A549 (cell line): Measurements from ENCODE around the gene TGFBR3L. TPM values are rescaled to one million over a fixed set of nuclear protein-coding genes. Genes with fewer than 3 reads are reported as not detected.

Experiments used
- ATAC-seq, 2 experiments: fragments of 200-7000 bp in 1 of 2; fragments of >200 bp in 1 of 2; cut with Nextera tagmentation in 1 of 2; cut with Tn5 transposase in 1 of 2; 3 replicates each; pipeline versions ENCODE4 v1.8.0 to v1.9.1; 2018 to 2020; ENCODE audit warnings: mild to moderate bottlenecking in 1 of 2, moderate library complexity in 1 of 2
- CTCF ChIA-PET: fragments of 300-600 bp; sonication (Branson Sonifier 250); formaldehyde crosslinking; extraction: SDS; loops from one replicate; lab custom pipeline; 2021; ENCODE audit warnings: antibody characterized with exemption, inconsistent platforms; lab: Yijun Ruan, JAX
- POLR2A ChIA-PET: fragments of 350-600 bp; formaldehyde crosslinking; extraction: SDS; loops from one replicate; lab custom pipeline; 2021; ENCODE audit warnings: antibody characterized with exemption, inconsistent platforms; lab: Yijun Ruan, JAX
- DNase-seq, 2 experiments: peaks; one replicate each; pipeline versions ENCODE4 v3.0.0 to v3.0.0-alpha.2; 2011 to 2016; ENCODE audit warnings: low read depth in 1 of 2, low spot score in 1 of 2
- FAIRE-seq: peaks from 2 replicates; lab custom pipeline; 2011; peaks lifted over from hg19 to GRCh38; lab: Jason Lieb, UNC
- H3K27ac ChIP-seq, 2 experiments: fragments of >200 bp; sonication (Bioruptor Twin); formaldehyde crosslinking; 3 replicates each; pipeline ENCODE4 v1.5.1; 2016 to 2017
- H3K4me1 ChIP-seq: fragments of >200 bp; sonication (Bioruptor Twin); formaldehyde crosslinking; 3 replicates; pipeline ENCODE4 v1.6.1; 2016
- H3K4me2 ChIP-seq: fragments of >200 bp; sonication (Bioruptor Twin); formaldehyde crosslinking; 3 replicates; pipeline ENCODE4 v1.6.1; 2016
- H3K4me3 ChIP-seq: fragments of >200 bp; sonication (Bioruptor Twin); formaldehyde crosslinking; 3 replicates; pipeline ENCODE4 v1.5.1; 2016
- H3K9me3 ChIP-seq: fragments of >200 bp; sonication (Bioruptor Twin); formaldehyde crosslinking; 3 replicates; pipeline ENCODE4 v1.6.1; 2016
- CBX8 ChIP-seq: fragments of 200-600 bp; sonication (generic); IDR thresholded peaks from 2 replicates; pipeline ENCODE4 v1.6.1; 2016
- CTCF ChIP-seq: fragments of >200 bp; sonication (Bioruptor Twin); formaldehyde crosslinking; IDR thresholded peaks from 3 replicates; pipeline ENCODE4 v1.5.1; 2016
- EHMT2 ChIP-seq: fragments of 200-600 bp; sonication (generic); IDR thresholded peaks from 2 replicates; pipeline ENCODE4 v1.6.1; 2016; ENCODE audit warnings: antibody characterized with exemption, low read depth, mild to moderate bottlenecking, moderate library complexity
- EP300 ChIP-seq, 2 experiments: fragments of >200 bp; sonication (Bioruptor Twin); formaldehyde crosslinking; IDR thresholded peaks; 2 replicates in 1 of 2; 3 replicates in 1 of 2; pipeline ENCODE4 v1.6.1; 2016 to 2017
- FOSB ChIP-seq: fragments of 250-450 bp; sonication (Bioruptor Pico); IDR thresholded peaks from 2 replicates; pipeline ENCODE4 v1.5.0; 2020; ENCODE audit warnings: mild to moderate bottlenecking, moderate library complexity
- FOSL2 ChIP-seq, 2 experiments: fragments of 450-650 bp in 1 of 2; fragments of >200 bp in 1 of 2; sonication (Bioruptor Twin) in 1 of 2; formaldehyde crosslinking; IDR thresholded peaks; 2 replicates each; pipeline versions ENCODE4 v1.5.0 to v1.6.1; 2016 to 2020; ENCODE audit warnings: mild to moderate bottlenecking in 1 of 2, moderate library complexity in 1 of 2
- GATA3 ChIP-seq: IDR thresholded peaks from 2 replicates; pipeline ENCODE4 v1.6.1; 2012; ENCODE audit warnings: borderline replicate concordance
- HMGXB4 ChIP-seq: fragments of 250-450 bp; sonication (Bioruptor Pico); IDR thresholded peaks from 2 replicates; pipeline ENCODE4 v1.5.0; 2021; ENCODE audit warnings: mild to moderate bottlenecking, moderate library complexity, borderline replicate concordance
- KDM1A ChIP-seq: fragments of 200-600 bp; sonication (generic); IDR thresholded peaks from 2 replicates; pipeline ENCODE4 v1.6.1; 2016; ENCODE audit warnings: low read depth, mild to moderate bottlenecking
- MAX ChIP-seq: IDR thresholded peaks from 2 replicates; pipeline ENCODE4 v1.6.1; 2012
- MYC ChIP-seq: IDR thresholded peaks from 2 replicates; pipeline ENCODE4 v1.6.1; 2012; ENCODE audit warnings: mild to moderate bottlenecking, inconsistent platforms, low read length, improper control_type of control experiment, borderline replicate concordance
- PHF8 ChIP-seq: fragments of 200-600 bp; sonication (generic); IDR thresholded peaks from 2 replicates; pipeline ENCODE4 v1.6.1; 2016; ENCODE audit warnings: low read depth, mild to moderate bottlenecking, antibody characterized with exemption, moderate library complexity, borderline replicate concordance
- POLR2A ChIP-seq: IDR thresholded peaks from 2 replicates; pipeline ENCODE4 v1.6.1; 2012; ENCODE audit warnings: mild to moderate bottlenecking, low read length
- RAD21 ChIP-seq, 2 experiments: fragments of >200 bp in 1 of 2; sonication (Bioruptor Twin) in 1 of 2; formaldehyde crosslinking in 1 of 2; IDR thresholded peaks in 1 of 2; conservative IDR thresholded peaks in 1 of 2; 2 replicates in 1 of 2; 3 replicates in 1 of 2; pipeline ENCODE4 v1.6.1; 2012 to 2018; ENCODE audit warnings: inconsistent platforms in 1 of 2
- RCOR1 ChIP-seq: fragments of 150-350 bp; IDR thresholded peaks from 2 replicates; pipeline ENCODE4 v1.6.1; 2014; ENCODE audit warnings: antibody characterized with exemption, low read length, low read depth
- SMC3 ChIP-seq: fragments of >200 bp; sonication (Bioruptor Twin); formaldehyde crosslinking; IDR thresholded peaks from 3 replicates; pipeline ENCODE4 v1.6.1; 2018; ENCODE audit warnings: inconsistent platforms
- USF2 ChIP-seq: fragments of 450-650 bp; IDR thresholded peaks from 2 replicates; pipeline ENCODE4 v1.6.1; 2014; ENCODE audit warnings: antibody characterized with exemption
- ZFP36 ChIP-seq: fragments of 450-650 bp; IDR thresholded peaks from 2 replicates; pipeline ENCODE4 v1.6.1; 2014; ENCODE audit warnings: borderline replicate concordance; ENCODE audit not compliant: partially characterized antibody
- WGBS: methylation state at CpG from one replicate; pipeline ENCODE4 v1.1.6; 2017; ENCODE audit errors: missing lambda C conversion rate; 5-methylcytosine and 5-hydroxymethylcytosine counted together
- polyA plus RNA-seq, 4 experiments: library from polyadenylated mRNA; depleted of rRNA in 3 of 4; stranded (reverse); fragments of >200 nt; fragmentation: RNase III in 1 of 4; extraction: RNeasy Plus Mini Kit Qiagen cat#74134 plus additional on column Dnase treatment in 1 of 4; gene quantifications; 2 replicates in 3 of 4; 3 replicates in 1 of 4; pipeline ENCODE4 v1.2.3, GENCODE V29; 2011 to 2017

The TGFBR3L gene
- polyA plus RNA-seq, 2 of the 4 experiments (the other 2 are of a cell fraction) = 0.21 to 1.2 TPM

- TF ChIP-seq GATA3 (no peak), RCOR1 (no peak), MYC (no peak), ZFP36 (no peak)
These were observed 50.7 kb downstream of the TGFBR3L start (continued) for GRCh38 chr19:7965259-7965841.

- Histone ChIP-seq H3K27ac (no peak overlapping the region), H3K4me2 (no peak overlapping the region), H3K9me3 (no peaks in the 10 kb centered on the region), H3K4me3 (no peak overlapping the region), H3K4me1 (peaks cover 12% of the 10 kb centered on the region; the same call in 2 of the 3 replicates)
- CTCF ChIA-PET = interaction anchor here (0.6 to 1.8 kb wide), 4 partner anchors 22 to 287 kb away, joined by 3 to 5 read pairs (median 3); partner anchors contain the start of gene TIMM44
- ATAC-seq (no peak), FAIRE-seq (no peak), DNase-seq (no peak)
- WGBS = 93% methylated on average over 11 of the region's 12 CpGs
- POLR2A ChIA-PET = no interaction called here
- TF ChIP-seq CTCF = no peak
- TF ChIP-seq PHF8 = no peak
- TF ChIP-seq SMC3 = no peak
- no peak for TF ChIP-seq EP300 (IDR thresholded peaks at IDR 0.05)
These were observed 51.5 kb downstream of the TGFBR3L start for GRCh38 chr19:7965921-7966665.

- POLR2A ChIA-PET = no interaction called here
- ATAC-seq = no peak
- H3K4me1 ChIP-seq = no peaks in the 10 kb centered on the region
- H3K4me3 ChIP-seq = no peak overlapping the region
- no peak overlapping the region for H3K4me2 ChIP-seq
- TF ChIP-seq EHMT2 (no peak), MAX (no peak), KDM1A (no peak), USF2 (no peak), FOSB (CRISPR knock-in tag) (no peak), FOSL2 (IDR thresholded peaks at IDR 0.05) (no peak), FOSL2 (CRISPR knock-in tag; IDR thresholded peaks at IDR 0.05) (no peak), RAD21 (conservative IDR thresholded peaks at IDR 0.05 in 1 of 2, IDR thresholded peaks at IDR 0.05 in 1 of 2) (no peak), POLR2A (no peak), HMGXB4 (CRISPR knock-in tag) (no peak), CBX8 (no peak)
- H3K27ac ChIP-seq = no peak overlapping the region
- no peaks in the 10 kb centered on the region for H3K9me3 ChIP-seq
- FAIRE-seq = no peak
- 97% methylated on average over 8 of the region's 15 CpGs for WGBS
- DNase-seq = no peak
- CTCF ChIA-PET = interaction anchor here (0.8 to 4.9 kb wide), 2 partner anchors 24 to 37 kb away, joined by 3 to 26 read pairs; partner anchors contain the start of genes ELAVL1 and TIMM44
These were observed 53.6 kb downstream of the TGFBR3L start for GRCh38 chr19:7968008-7968795.

Other genes with a start within 250 kb of the TGFBR3L start
- gene RETN, start 245.8 kb upstream of the TGFBR3L start, polyA plus RNA-seq (2011; rRNA removed) = not detected in 2 replicates
- gene RETN, start 245.8 kb upstream of the TGFBR3L start, polyA plus RNA-seq (2017; fragmentation: RNase III; extraction: RNeasy Plus Mini Kit Qiagen cat#74134 plus additional on column Dnase treatment) = not detected in 3 replicates
- 0.05 and 0.17 TPM in 2 replicates for gene MCEMP1, start 237.7 kb upstream of the TGFBR3L start, polyA plus RNA-seq (2011; rRNA removed)
- not detected in 3 replicates for gene MCEMP1, start 237.7 kb upstream of the TGFBR3L start, polyA plus RNA-seq (2017; fragmentation: RNase III; extraction: RNeasy Plus Mini Kit Qiagen cat#74134 plus additional on column Dnase treatment)
- gene TRAPPC5, start 234.0 kb upstream of the TGFBR3L start, polyA plus RNA-seq (2011; rRNA removed) = 23.8 and 31.6 TPM in 2 replicates
- 50.9 to 60.8 TPM (median 59.8 TPM) in 3 replicates for gene TRAPPC5, start 234.0 kb upstream of the TGFBR3L start, polyA plus RNA-seq (2017; fragmentation: RNase III; extraction: RNeasy Plus Mini Kit Qiagen cat#74134 plus additional on column Dnase treatment)
- gene FCER2, start 212.7 kb upstream of the TGFBR3L start, polyA plus RNA-seq (2011; rRNA removed) = not detected in 2 replicates
- not detected in 3 replicates for gene FCER2, start 212.7 kb upstream of the TGFBR3L start, polyA plus RNA-seq (2017; fragmentation: RNase III; extraction: RNeasy Plus Mini Kit Qiagen cat#74134 plus additional on column Dnase treatment)
- not detected in 2 replicates for gene CLEC4G, start 182.7 kb upstream of the TGFBR3L start, polyA plus RNA-seq (2011; rRNA removed)
- not detected in 3 replicates for gene CLEC4G, start 182.7 kb upstream of the TGFBR3L start, polyA plus RNA-seq (2017; fragmentation: RNase III; extraction: RNeasy Plus Mini Kit Qiagen cat#74134 plus additional on column Dnase treatment)
- not detected in 2 replicates for gene CD209, start 167.3 kb upstream of the TGFBR3L start, polyA plus RNA-seq (2011; rRNA removed)
- not detected in 3 replicates for gene CD209, start 167.3 kb upstream of the TGFBR3L start, polyA plus RNA-seq (2017; fragmentation: RNase III; extraction: RNeasy Plus Mini Kit Qiagen cat#74134 plus additional on column Dnase treatment)
- not detected in 2 replicates for gene CLEC4M, start 151.6 kb upstream of the TGFBR3L start, polyA plus RNA-seq (2011; rRNA removed)
- gene CLEC4M, start 151.6 kb upstream of the TGFBR3L start, polyA plus RNA-seq (2017; fragmentation: RNase III; extraction: RNeasy Plus Mini Kit Qiagen cat#74134 plus additional on column Dnase treatment) = not detected in 3 replicates
- 1.1 and 1.2 TPM in 2 replicates for gene EVI5L, start 84.6 kb upstream of the TGFBR3L start, polyA plus RNA-seq (2011; rRNA removed)
- 1.2 to 2.3 TPM (median 1.8 TPM) in 3 replicates for gene EVI5L, start 84.6 kb upstream of the TGFBR3L start, polyA plus RNA-seq (2017; fragmentation: RNase III; extraction: RNeasy Plus Mini Kit Qiagen cat#74134 plus additional on column Dnase treatment)
- 0.04 and 0.05 TPM in 2 replicates for gene PRR36, start 40.4 kb upstream of the TGFBR3L start, polyA plus RNA-seq (2011; rRNA removed)
- gene PRR36, start 40.4 kb upstream of the TGFBR3L start, polyA plus RNA-seq (2017; fragmentation: RNase III; extraction: RNeasy Plus Mini Kit Qiagen cat#74134 plus additional on column Dnase treatment) = 0.22 to 0.35 TPM (median 0.30 TPM) in 3 replicates
- 4.0 and 5.3 TPM in 2 replicates for gene LRRC8E, start 26.3 kb upstream of the TGFBR3L start, polyA plus RNA-seq (2011; rRNA removed)
- gene LRRC8E, start 26.3 kb upstream of the TGFBR3L start, polyA plus RNA-seq (2017; fragmentation: RNase III; extraction: RNeasy Plus Mini Kit Qiagen cat#74134 plus additional on column Dnase treatment) = 3.7 to 4.8 TPM (median 4.4 TPM) in 3 replicates
- 5.5 TPM in 2 replicates for gene MAP2K7, start 11.0 kb upstream of the TGFBR3L start, polyA plus RNA-seq (2011; rRNA removed)
- gene MAP2K7, start 11.0 kb upstream of the TGFBR3L start, polyA plus RNA-seq (2017; fragmentation: RNase III; extraction: RNeasy Plus Mini Kit Qiagen cat#74134 plus additional on column Dnase treatment) = 17.4 to 19.4 TPM (median 19.3 TPM) in 3 replicates
- 8.8 and 9.2 TPM in 2 replicates for gene SNAPC2, start 5.5 kb downstream of the TGFBR3L start, polyA plus RNA-seq (2011; rRNA removed)
- gene SNAPC2, start 5.5 kb downstream of the TGFBR3L start, polyA plus RNA-seq (2017; fragmentation: RNase III; extraction: RNeasy Plus Mini Kit Qiagen cat#74134 plus additional on column Dnase treatment) = 13.4 to 13.8 TPM (median 13.8 TPM) in 3 replicates
- 0.79 and 1.2 TPM in 2 replicates for gene CTXN1, start 11.3 kb downstream of the TGFBR3L start, polyA plus RNA-seq (2011; rRNA removed)
- gene CTXN1, start 11.3 kb downstream of the TGFBR3L start, polyA plus RNA-seq (2017; fragmentation: RNase III; extraction: RNeasy Plus Mini Kit Qiagen cat#74134 plus additional on column Dnase treatment) = 7.9 to 10.7 TPM (median 9.9 TPM) in 3 replicates
- 23.0 and 53.2 TPM in 2 replicates for gene TIMM44, start 28.8 kb downstream of the TGFBR3L start, polyA plus RNA-seq (2011; rRNA removed)
- 29.7 to 37.9 TPM (median 33.4 TPM) in 3 replicates for gene TIMM44, start 28.8 kb downstream of the TGFBR3L start, polyA plus RNA-seq (2017; fragmentation: RNase III; extraction: RNeasy Plus Mini Kit Qiagen cat#74134 plus additional on column Dnase treatment)
- 39.3 and 44.4 TPM in 2 replicates for gene ELAVL1, start 90.8 kb downstream of the TGFBR3L start, polyA plus RNA-seq (2011; rRNA removed)
- 55.6 to 58.9 TPM (median 57.3 TPM) in 3 replicates for gene ELAVL1, start 90.8 kb downstream of the TGFBR3L start, polyA plus RNA-seq (2017; fragmentation: RNase III; extraction: RNeasy Plus Mini Kit Qiagen cat#74134 plus additional on column Dnase treatment)
- not detected in 2 replicates for gene CCL25, start 137.9 kb downstream of the TGFBR3L start, polyA plus RNA-seq (2011; rRNA removed)
- gene CCL25, start 137.9 kb downstream of the TGFBR3L start, polyA plus RNA-seq (2017; fragmentation: RNase III; extraction: RNeasy Plus Mini Kit Qiagen cat#74134 plus additional on column Dnase treatment) = not detected in 3 replicates
- 0.01 TPM in 1 of 2 replicates, not detected in the other for gene FBN3, start 234.8 kb downstream of the TGFBR3L start, polyA plus RNA-seq (2011; rRNA removed)
- not detected in 3 replicates for gene FBN3, start 234.8 kb downstream of the TGFBR3L start, polyA plus RNA-seq (2017; fragmentation: RNase III; extraction: RNeasy Plus Mini Kit Qiagen cat#74134 plus additional on column Dnase treatment)